Esophagus muscularis mucosa (tissue), 4 donors: ENCODE measurements around the gene CBLB. TPM values are rescaled to one million over a fixed set of nuclear protein-coding genes. Genes with fewer than 3 reads are reported as not detected.

Source experiments
- DNase-seq: peaks from one replicate; pipeline ENCODE4 v3.0.0-alpha.2; 2017; ENCODE audit errors: extremely low spot score
- H3K27ac ChIP-seq, 4 donors: fragments of 200-600 bp; sonication (generic); replicated peaks in 1 of 4; 1 replicate in 3 of 4; 2 replicates in 1 of 4; pipeline ENCODE4 v1.5.1; 2016 to 2019; ENCODE audit warnings: mild to moderate bottlenecking in 1 of 4
- H3K27me3 ChIP-seq, 4 donors: fragments of 200-600 bp; sonication (generic); one replicate each; pipeline versions ENCODE4 v1.5.1 to v1.6.0; 2016 to 2019
- H3K36me3 ChIP-seq, 4 donors: fragments of 200-600 bp; sonication (generic); one replicate each; pipeline ENCODE4 v1.5.1; 2016 to 2019
- H3K4me1 ChIP-seq, 4 donors: fragments of 200-600 bp; sonication (generic); one replicate each; pipeline ENCODE4 v1.5.1; 2016 to 2019
- H3K4me3 ChIP-seq, 4 donors: fragments of 200-600 bp; sonication (generic); 1 replicate in 2 of 4; 2 replicates in 2 of 4; pipeline ENCODE4 v1.5.1; 2016 to 2019; ENCODE audit warnings: mild to moderate bottlenecking in 4 of 4, moderate library complexity in 1 of 4
- H3K9me3 ChIP-seq, 4 donors: fragments of 200-600 bp; sonication (generic); 1 replicate in 3 of 4; 2 replicates in 1 of 4; pipeline ENCODE4 v1.5.1; 2016 to 2019
- CTCF ChIP-seq, 3 experiments: fragments of 200-600 bp in 2 of 3; fragments of 450-650 bp in 1 of 3; sonication (generic) in 2 of 3; IDR thresholded peaks; one replicate each; pipeline ENCODE4 v1.5.1; 2017 to 2019; ENCODE audit warnings: antibody characterized with exemption in 3 of 3, mild to moderate bottlenecking in 2 of 3, moderate library complexity in 1 of 3
- EP300 ChIP-seq: sonication (generic); formaldehyde crosslinking; IDR thresholded peaks from one replicate; pipeline ENCODE4 v1.6.1; 2017; ENCODE audit warnings: antibody characterized with exemption
- POLR2A ChIP-seq: fragments of 450-650 bp; IDR thresholded peaks from one replicate; pipeline ENCODE4 v1.6.1; 2017; ENCODE audit warnings: antibody characterized with exemption, moderate library complexity, mild to moderate bottlenecking, low read depth
- POLR2AphosphoS5 ChIP-seq, 2 donors: sonication (generic); formaldehyde crosslinking; IDR thresholded peaks; one replicate each; pipeline ENCODE4 v1.6.1; 2017; ENCODE audit warnings: antibody characterized with exemption in 2 of 2
- WGBS: methylation state at CpG from one replicate; pipeline ENCODE4 v1.1.5; 2018; 5-methylcytosine and 5-hydroxymethylcytosine counted together
- intact Hi-C: fragments of 100-400 bp; cut with DNase I; formaldehyde crosslinking; loops from one replicate; pipeline ENCODE4 v1.15.1; 2023
- total RNA-seq, 4 donors: library from RNA; depleted of rRNA; stranded (reverse); fragments of >200 nt; gene quantifications; one replicate each; pipeline versions ENCODE4 v1.1.0 to v1.2.1, GENCODE V29; 2016

CBLB gene
- total RNA-seq, 4 donors from 2014 or later, result 20.7 to 35.7 (median 26.2) TPM

DNA sequence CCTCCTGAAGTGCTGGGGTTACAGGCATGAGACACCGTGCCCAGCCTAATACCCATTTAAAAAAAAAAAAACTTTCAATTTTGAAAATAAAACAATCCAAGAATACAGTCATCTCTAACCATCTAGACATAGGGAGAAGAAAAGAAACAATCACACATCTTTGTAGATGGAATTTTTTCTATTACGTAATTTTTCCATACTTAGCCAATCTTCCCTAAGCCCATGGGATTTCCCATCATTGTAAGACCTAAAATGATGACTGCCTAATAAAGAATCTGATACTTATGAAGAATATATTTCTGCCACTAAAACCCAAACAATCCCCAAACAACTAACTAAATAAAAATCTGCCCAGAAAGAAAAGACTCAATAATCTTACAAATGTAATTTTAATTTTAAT lies 88.7 kb downstream of the CBLB start:
- TF ChIP-seq CTCF (IDR thresholded peaks at IDR 0.05) (no peak), POLR2A (no peak), POLR2AphosphoS5 (IDR thresholded peaks at IDR 0.05) (no peak), EP300 (no peak)
- Histone ChIP-seq H3K9me3 (no peaks in the 10 kb centered on the region), H3K27ac (no peak overlapping the region), H3K36me3 (no peaks in the 10 kb centered on the region), H3K27me3 (no peaks in the 10 kb centered on the region), H3K4me3 (no peak overlapping the region), H3K4me1 (peaks cover 0 to 15% (median 0%) of the 10 kb centered on the region in 4 donors)
- intact Hi-C loops, result no loop called here
- WGBS, result 81% methylated on average over 2 of the region's 2 CpGs
- no peak for DNase-seq

GRCh38 chr3:105775368-105775767 lies 93.4 kb downstream of the CBLB start:
- intact Hi-C loops, result no loop called here
- DNase-seq, result no peak
- Histone ChIP-seq H3K27ac (no peak overlapping the region), H3K4me1 (peaks cover 4 to 8% (median 6%) of the 10 kb centered on the region in 4 donors), H3K4me3 (no peak overlapping the region), H3K36me3 (peaks cover 0 to 9% (median 0%) of the 10 kb centered on the region in 4 donors), H3K27me3 (no peaks in the 10 kb centered on the region), H3K9me3 (no peaks in the 10 kb centered on the region)
- WGBS, result 61% methylated on average over 3 of the region's 3 CpGs
- no peak for TF ChIP-seq POLR2AphosphoS5 (IDR thresholded peaks at IDR 0.05)
- TF ChIP-seq CTCF (IDR thresholded peaks at IDR 0.05), result no peak
- no peak for TF ChIP-seq EP300
- no peak for TF ChIP-seq POLR2A

DNA sequence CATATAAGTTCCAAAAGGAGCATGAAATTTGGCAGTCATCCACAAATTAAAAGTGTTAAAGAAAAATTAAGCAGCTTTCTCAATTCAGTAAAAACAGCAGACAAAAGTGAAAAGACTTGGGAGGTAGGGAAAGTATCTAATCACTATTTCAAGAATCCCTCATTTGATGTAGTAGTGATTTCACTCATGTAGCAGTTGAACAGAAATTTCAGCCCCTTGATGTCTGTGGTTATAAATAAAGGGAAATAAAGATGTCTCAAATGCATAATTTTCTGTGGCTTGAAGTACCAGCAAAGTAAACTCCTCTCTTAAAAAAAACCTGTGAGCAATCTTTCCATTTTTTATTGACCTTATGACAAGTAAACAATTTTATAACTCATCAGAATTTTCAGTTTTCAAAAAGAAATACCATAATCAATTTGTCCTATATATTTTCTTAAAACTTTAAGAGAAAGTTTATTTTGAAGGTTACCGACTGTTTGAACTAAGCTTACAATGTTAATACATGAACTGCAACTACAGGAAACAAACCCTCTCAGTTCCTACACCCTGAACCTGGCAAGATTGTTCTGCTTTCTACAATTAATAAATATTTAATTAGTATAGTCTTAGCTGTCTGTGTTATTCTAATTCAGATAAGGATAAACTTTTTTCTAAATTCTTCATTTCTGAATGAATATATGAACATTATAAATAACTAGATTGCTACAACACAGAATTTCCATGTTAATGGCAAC lies 94.2 kb downstream of the CBLB start:
- Histone ChIP-seq H3K27ac (no peak overlapping the region), H3K27me3 (no peaks in the 10 kb centered on the region), H3K4me3 (no peak overlapping the region), H3K9me3 (no peaks in the 10 kb centered on the region), H3K4me1 (peaks cover 4 to 8% (median 6%) of the 10 kb centered on the region in 4 donors), H3K36me3 (peaks cover 0 to 9% (median 0%) of the 10 kb centered on the region in 4 donors)
- WGBS, result 78% methylated on average over 1 of the region's 1 CpG
- DNase-seq, result no peak
- TF ChIP-seq CTCF (IDR thresholded peaks at IDR 0.05), result no peak
- no peak for TF ChIP-seq EP300
- TF ChIP-seq POLR2A, result no peak
- no peak for TF ChIP-seq POLR2AphosphoS5 (IDR thresholded peaks at IDR 0.05)
- intact Hi-C loops, result no loop called here

GRCh38 chr3:105773291-105773690 lies 95.5 kb downstream of the CBLB start:
- H3K27me3 ChIP-seq, result no peaks in the 10 kb centered on the region
- no peak for DNase-seq
- peaks cover 0 to 9% (median 0%) of the 10 kb centered on the region in 4 donors for H3K36me3 ChIP-seq
- H3K4me3 ChIP-seq, result no peak overlapping the region
- H3K4me1 ChIP-seq, result peaks cover 4 to 11% (median 6%) of the 10 kb centered on the region in 4 donors
- TF ChIP-seq EP300 (no peak), POLR2AphosphoS5 (IDR thresholded peaks at IDR 0.05) (no peak), CTCF (IDR thresholded peaks at IDR 0.05) (no peak), POLR2A (no peak)
- intact Hi-C loops, result no loop called here
- H3K27ac ChIP-seq, result no peak overlapping the region
- H3K9me3 ChIP-seq, result no peaks in the 10 kb centered on the region
- 97% methylated on average over 5 of the region's 5 CpGs for WGBS
